Left renal cortex interstitium (tissue), 4 donors: Measurements from ENCODE around the gene IRF2BP2. TPM values are rescaled to one million over a fixed set of nuclear protein-coding genes. Genes with fewer than 3 reads are reported as not detected.

Experiments
- DNase-seq, 4 donors: peaks; one replicate each; pipeline ENCODE4 v3.0.0-alpha.2; 2013; ENCODE audit warnings: low read depth in 4 of 4, low spot score in 2 of 4, missing footprints in 1 of 4
- polyA plus RNA-seq, 4 donors: library from polyadenylated mRNA; unstranded; fragments of 120-200 nt; gene quantifications; one replicate each; pipeline ENCODE4 v1.2.1, GENCODE V29; 2013; ENCODE audit not compliant: insufficient read length in 4 of 4

The IRF2BP2 gene
- polyA plus RNA-seq, 4 donors = 133 to 178 (median 139) TPM

- DNase-seq = no peak
Measured at GRCh38 chr1:234585330-234586055, 24.5 kb downstream of the IRF2BP2 start.

- no peak for DNase-seq
Measured at GRCh38 chr1:234584926-234585325, 25.1 kb downstream of the IRF2BP2 start.

- no peak for DNase-seq
Measured at GRCh38 chr1:234584420-234584805, 25.6 kb downstream of the IRF2BP2 start.

GRCh38 chr1:234583755-234584419 lies 26.1 kb downstream of the IRF2BP2 start:
- no peak for DNase-seq

- no peak for DNase-seq
Measured at GRCh38 chr1:234582681-234583301, 27.2 kb downstream of the IRF2BP2 start.

GRCh38 chr1:234582186-234582585 lies 27.8 kb downstream of the IRF2BP2 start:
- no peak for DNase-seq

- no peak for DNase-seq
Measured at GRCh38 chr1:234581063-234581714, 28.8 kb downstream of the IRF2BP2 start.

- no peak for DNase-seq
Measured at GRCh38 chr1:234579967-234580366, 30.0 kb downstream of the IRF2BP2 start.

GRCh38 chr1:234578735-234579134 lies 31.2 kb downstream of the IRF2BP2 start:
- no peak for DNase-seq

GRCh38 chr1:234578087-234578486 lies 31.9 kb downstream of the IRF2BP2 start:
- no peak for DNase-seq

- DNase-seq = no peak
Measured at GRCh38 chr1:234573711-234574299, 36.2 kb downstream of the IRF2BP2 start.

GRCh38 chr1:234572966-234573365 lies 37.0 kb downstream of the IRF2BP2 start:
- no peak for DNase-seq

GRCh38 chr1:234571702-234572101 lies 38.3 kb downstream of the IRF2BP2 start:
- DNase-seq = no peak

- no peak for DNase-seq
Measured at GRCh38 chr1:234570329-234571120, 39.5 kb downstream of the IRF2BP2 start.

GRCh38 chr1:234568345-234568744 lies 41.6 kb downstream of the IRF2BP2 start:
- no peak for DNase-seq

- DNase-seq = no peak
Measured at GRCh38 chr1:234565132-234565531, 44.8 kb downstream of the IRF2BP2 start.

GRCh38 chr1:234564035-234565029 lies 45.6 kb downstream of the IRF2BP2 start:
- DNase-seq = no peak

GRCh38 chr1:234562334-234562733 lies 47.6 kb downstream of the IRF2BP2 start:
- no peak for DNase-seq

GRCh38 chr1:234561319-234561718 lies 48.7 kb downstream of the IRF2BP2 start:
- no peak for DNase-seq
